ENCODE results near the gene B3GNT2. TPM values are rescaled to one million over a fixed set of nuclear protein-coding genes. Genes with fewer than 3 reads are reported as not detected.

B3GNT2 gene
- polyA plus RNA-seq, 1 of the 3 experiments (the other 2 are of a cell fraction): 6.3 TPM

DNA sequence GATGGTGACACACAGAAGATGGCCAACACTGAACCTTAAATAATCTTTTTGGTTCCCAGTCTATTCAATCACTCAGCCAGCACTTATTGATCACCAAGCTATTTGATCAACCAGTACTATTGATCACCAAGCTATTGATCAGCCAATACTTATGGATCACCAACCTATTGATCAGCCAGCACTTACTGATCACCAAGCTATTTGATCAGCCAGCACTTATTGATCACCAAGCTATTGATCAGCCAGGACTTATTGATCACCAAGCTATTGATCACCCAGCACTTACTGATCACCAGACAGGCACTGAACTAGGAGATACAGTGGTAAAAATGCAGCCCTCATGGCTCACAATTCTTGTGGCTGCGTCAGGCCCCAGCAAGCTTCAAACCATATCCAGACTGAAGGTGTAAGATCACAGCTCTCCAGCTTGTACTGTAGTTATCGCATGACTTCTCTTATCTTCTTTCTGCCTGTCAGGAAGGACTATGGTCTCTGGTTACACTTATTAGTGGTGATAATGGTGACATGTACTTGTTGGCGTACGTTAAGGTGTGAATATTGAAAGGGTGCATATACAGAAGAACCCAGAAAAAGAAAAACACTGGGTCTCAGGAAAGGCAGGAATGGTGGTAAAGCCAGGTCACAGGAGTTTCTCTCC lies 18.4 kb upstream of the B3GNT2 start:
- TF ChIP-seq CHD2 (IDR thresholded peaks at IDR 0.05; ENCODE audit: low read length, partially characterized antibody) (no peak), EP300 (IDR thresholded peaks at IDR 0.05; ENCODE audit: borderline replicate concordance in 1 of 2, low read depth in 1 of 2, low read length in 1 of 2) (no peak), TCF12 (IDR thresholded peaks at IDR 0.05) (no peak)
- TF ChIP-seq, protein P1, sequence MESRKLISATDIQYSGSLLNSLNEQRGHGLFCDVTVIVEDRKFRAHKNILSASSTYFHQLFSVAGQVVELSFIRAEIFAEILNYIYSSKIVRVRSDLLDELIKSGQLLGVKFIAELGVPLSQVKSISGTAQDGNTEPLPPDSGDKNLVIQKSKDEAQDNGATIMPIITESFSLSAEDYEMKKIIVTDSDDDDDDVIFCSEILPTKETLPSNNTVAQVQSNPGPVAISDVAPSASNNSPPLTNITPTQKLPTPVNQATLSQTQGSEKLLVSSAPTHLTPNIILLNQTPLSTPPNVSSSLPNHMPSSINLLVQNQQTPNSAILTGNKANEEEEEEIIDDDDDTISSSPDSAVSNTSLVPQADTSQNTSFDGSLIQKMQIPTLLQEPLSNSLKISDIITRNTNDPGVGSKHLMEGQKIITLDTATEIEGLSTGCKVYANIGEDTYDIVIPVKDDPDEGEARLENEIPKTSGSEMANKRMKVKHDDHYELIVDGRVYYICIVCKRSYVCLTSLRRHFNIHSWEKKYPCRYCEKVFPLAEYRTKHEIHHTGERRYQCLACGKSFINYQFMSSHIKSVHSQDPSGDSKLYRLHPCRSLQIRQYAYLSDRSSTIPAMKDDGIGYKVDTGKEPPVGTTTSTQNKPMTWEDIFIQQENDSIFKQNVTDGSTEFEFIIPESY (IDR thresholded peaks at IDR 0.05; ENCODE audit: borderline replicate concordance, low read depth): no peak
- TF ChIP-seq, protein P2, sequence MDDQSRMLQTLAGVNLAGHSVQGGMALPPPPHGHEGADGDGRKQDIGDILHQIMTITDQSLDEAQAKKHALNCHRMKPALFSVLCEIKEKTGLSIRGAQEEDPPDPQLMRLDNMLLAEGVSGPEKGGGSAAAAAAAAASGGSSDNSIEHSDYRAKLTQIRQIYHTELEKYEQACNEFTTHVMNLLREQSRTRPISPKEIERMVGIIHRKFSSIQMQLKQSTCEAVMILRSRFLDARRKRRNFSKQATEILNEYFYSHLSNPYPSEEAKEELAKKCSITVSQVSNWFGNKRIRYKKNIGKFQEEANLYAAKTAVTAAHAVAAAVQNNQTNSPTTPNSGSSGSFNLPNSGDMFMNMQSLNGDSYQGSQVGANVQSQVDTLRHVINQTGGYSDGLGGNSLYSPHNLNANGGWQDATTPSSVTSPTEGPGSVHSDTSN (IDR thresholded peaks at IDR 0.05): no peak

DNA sequence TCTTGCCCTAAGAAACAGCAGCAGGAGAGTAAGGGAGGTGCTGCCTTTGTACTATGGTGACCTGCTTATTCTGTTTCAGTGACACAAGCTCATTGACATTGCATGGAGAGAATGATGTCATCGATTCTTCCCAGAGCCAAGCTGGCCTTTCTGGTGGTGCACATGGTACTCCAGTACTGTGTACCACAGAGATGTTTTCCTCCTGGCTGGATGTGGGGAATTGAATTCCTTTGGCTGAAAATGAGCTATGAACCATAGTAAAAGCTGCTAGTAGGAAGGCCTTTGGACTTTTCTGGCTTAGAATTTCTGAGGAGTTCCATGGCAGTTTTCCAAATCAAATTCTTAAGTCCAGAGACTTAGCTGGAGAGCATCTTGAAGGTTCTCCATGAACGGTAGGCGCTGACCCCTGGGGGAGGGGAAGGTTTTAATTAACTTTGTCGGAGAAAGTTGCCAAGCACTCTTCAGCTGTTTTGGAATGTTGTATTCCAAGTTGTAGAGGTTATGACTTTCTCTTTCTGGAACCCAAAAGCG lies 17.1 kb upstream of the B3GNT2 start:
- H3K36me3 ChIP-seq (replicated peaks in 1 of 2; ENCODE audit: control insufficient read depth in 1 of 2, insufficient read depth in 2 of 2, low read length in 1 of 2): no peaks in the 10 kb centered on the region
- H3K27ac ChIP-seq (ENCODE audit: low read depth in 2 of 2, low read length in 1 of 2): no peak overlapping the region
- H2AFZ ChIP-seq (ENCODE audit: low read depth): no peak overlapping the region
- H3K79me2 ChIP-seq (ENCODE audit: insufficient read depth): no peaks in the 10 kb centered on the region
- peaks cover 3% of the 10 kb centered on the region for H3F3A ChIP-seq (replicated peaks; ENCODE audit: insufficient read depth)
- DNase-seq: no peak
- H3K9ac ChIP-seq: no peak overlapping the region
- no peaks in the 10 kb centered on the region for H4K20me1 ChIP-seq (ENCODE audit: insufficient read depth)
- no peaks in the 10 kb centered on the region for H3K9me3 ChIP-seq
- H3K4me2 ChIP-seq: no peak overlapping the region
- WGBS (ENCODE audit: low lambda C conversion rate): 79% methylated on average over 4 of the region's 5 CpGs
- H3K4me3 ChIP-seq (ENCODE audit: low read depth in 2 of 2, low read length in 1 of 2): no peak overlapping the region
- POLR2A ChIA-PET: no interaction called here
- no peaks in the 10 kb centered on the region for H3K9me2 ChIP-seq
- TF ChIP-seq MEF2A (IDR thresholded peaks at IDR 0.05; ENCODE audit: borderline replicate concordance, low read depth) (no peak), TEAD4 (IDR thresholded peaks at IDR 0.05; ENCODE audit: borderline replicate concordance, insufficient read depth) (no peak)
- H3K4me1 ChIP-seq (ENCODE audit: control insufficient read depth in 1 of 2, insufficient read depth in 2 of 2, low read depth in 1 of 2, low read length in 1 of 2): peaks cover 0 to 25% of the 10 kb centered on the region in 2 experiments; a peak in 2 of 4 replicates
- H3K27me3 ChIP-seq (ENCODE audit: insufficient read depth): no peaks in the 10 kb centered on the region
- CTCF ChIA-PET: interaction anchor here (0.6 to 0.9 kb wide), 2 partner anchors 25 to 178 kb away, joined by 3 to 4 read pairs; no protein-coding TSS in a partner anchor

More for the DNA sequence above, 18.4 kb upstream of the B3GNT2 start:
- H3K9ac ChIP-seq: no peak overlapping the region
- H3F3A ChIP-seq (replicated peaks; ENCODE audit: insufficient read depth): peaks cover 7% of the 10 kb centered on the region
- 91% methylated on average over 4 of the region's 4 CpGs for WGBS (ENCODE audit: low lambda C conversion rate)
- no peaks in the 10 kb centered on the region for H3K9me3 ChIP-seq
- POLR2A ChIA-PET: no interaction called here
- H3K4me2 ChIP-seq: no peak overlapping the region
- no peaks in the 10 kb centered on the region for H3K79me2 ChIP-seq (ENCODE audit: insufficient read depth)
- CTCF ChIA-PET: interaction anchor here (0.7 to 2.0 kb wide), 5 partner anchors 14 to 234 kb away, joined by 3 to 6 read pairs (median 4); no protein-coding TSS in a partner anchor
- no peaks in the 10 kb centered on the region for H3K36me3 ChIP-seq (replicated peaks in 1 of 2; ENCODE audit: control insufficient read depth in 1 of 2, insufficient read depth in 2 of 2, low read length in 1 of 2)
- H2AFZ ChIP-seq (ENCODE audit: low read depth): no peak overlapping the region
- peaks cover 0 to 25% of the 10 kb centered on the region in 2 experiments; a peak in 2 of 4 replicates for H3K4me1 ChIP-seq (ENCODE audit: control insufficient read depth in 1 of 2, insufficient read depth in 2 of 2, low read depth in 1 of 2, low read length in 1 of 2)
- H3K4me3 ChIP-seq (ENCODE audit: low read depth in 2 of 2, low read length in 1 of 2): no peak overlapping the region
- no peaks in the 10 kb centered on the region for H4K20me1 ChIP-seq (ENCODE audit: insufficient read depth)
- no peaks in the 10 kb centered on the region for H3K27me3 ChIP-seq (ENCODE audit: insufficient read depth)
- DNase-seq: no peak
- peak overlapping the region in 1 of 2 experiments; percentile 96; a peak in 2 of 4 replicates for H3K27ac ChIP-seq (ENCODE audit: low read depth in 2 of 2, low read length in 1 of 2)
- no peaks in the 10 kb centered on the region for H3K9me2 ChIP-seq
